Right renal cortex interstitium (tissue), 3 donors: Measurements from ENCODE around the gene BPIFB2. TPM values are rescaled to one million over a fixed set of nuclear protein-coding genes. Genes with fewer than 3 reads are reported as not detected.
"Not testable (repeated sequence)": the region's sequence is repeated elsewhere in the genome, so short reads cannot be mapped to it uniquely, and the experiment has no call there.

Source experiments
- DNase-seq, 3 donors: peaks; one replicate each; pipeline ENCODE4 v3.0.0-alpha.2; 2013; ENCODE audit warnings: low read depth in 3 of 3, low spot score in 2 of 3
- polyA plus RNA-seq, 3 donors: library from polyadenylated mRNA; unstranded; fragments of 120-200 nt; gene quantifications; one replicate each; pipeline ENCODE4 v1.2.1, GENCODE V29; 2013; ENCODE audit not compliant: insufficient read length in 3 of 3

Gene BPIFB2
- polyA plus RNA-seq, result not detected

GRCh38 chr20:33007376-33008335 is at the start of gene BPIFB2:
Gene BPIFB2 (plus strand): TSS chr20:33007704. CDS start chr20:33008575, 871 bp downstream.
- no peak for DNase-seq

GRCh38 chr20:32958574-32958973 is 48.9 kb upstream of the BPIFB2 start:
- DNase-seq, result no peak

GRCh38 chr20:32959351-32960221 is 47.9 kb upstream of the BPIFB2 start:
- no peak for DNase-seq

- no peak for DNase-seq
Measured at GRCh38 chr20:32960222-32960518, 47.3 kb upstream of the BPIFB2 start.

GRCh38 chr20:32960849-32961731 is 46.4 kb upstream of the BPIFB2 start:
- DNase-seq, result no peak

GRCh38 chr20:32962053-32962452 is 45.5 kb upstream of the BPIFB2 start:
- DNase-seq, result no peak

- not testable (repeated sequence) for DNase-seq
Measured at GRCh38 chr20:32962646-32963045, 44.9 kb upstream of the BPIFB2 start.

GRCh38 chr20:32963176-32963575 is 44.3 kb upstream of the BPIFB2 start:
- DNase-seq, result no peak

GRCh38 chr20:32964575-32964974 is 42.9 kb upstream of the BPIFB2 start:
- DNase-seq, result no peak

GRCh38 chr20:32965115-32965514 is 42.4 kb upstream of the BPIFB2 start:
- DNase-seq, result no peak

- no peak for DNase-seq
Measured at GRCh38 chr20:32965581-32966373, 41.7 kb upstream of the BPIFB2 start.

- DNase-seq, result no peak
Measured at GRCh38 chr20:32966382-32966781, 41.1 kb upstream of the BPIFB2 start.

- no peak for DNase-seq
Measured at GRCh38 chr20:32966881-32967781, 40.4 kb upstream of the BPIFB2 start.

- no peak for DNase-seq
Measured at GRCh38 chr20:32967961-32968457, 39.5 kb upstream of the BPIFB2 start.

GRCh38 chr20:32968478-32969241 is 38.8 kb upstream of the BPIFB2 start:
- DNase-seq, result no peak

- DNase-seq, result no peak
Measured at GRCh38 chr20:32969356-32970114, 38.0 kb upstream of the BPIFB2 start.
